Choroid plexus epithelial cell (primary cell): ENCODE data around the gene MYCBPAP.

ENCODE experiments used
- DNase-seq: peaks from one replicate; pipeline ENCODE4 v3.0.0-alpha.2; 2010; ENCODE audit warnings: low read depth
- H3K4me3 ChIP-seq: 2 replicates; pipeline ENCODE4 v1.5.1; 2011; ENCODE audit warnings: low read depth, mild to moderate bottlenecking, control low read depth, low read length, moderate library complexity
- TF ChIP-seq, protein P1 (sequence below): conservative IDR thresholded peaks from 2 replicates; pipeline ENCODE4 v1.5.1; 2011; ENCODE audit warnings: low read depth, mild to moderate bottlenecking, control low read depth, inconsistent platforms, low read length, moderate library complexity

Gene MYCBPAP

DNA sequence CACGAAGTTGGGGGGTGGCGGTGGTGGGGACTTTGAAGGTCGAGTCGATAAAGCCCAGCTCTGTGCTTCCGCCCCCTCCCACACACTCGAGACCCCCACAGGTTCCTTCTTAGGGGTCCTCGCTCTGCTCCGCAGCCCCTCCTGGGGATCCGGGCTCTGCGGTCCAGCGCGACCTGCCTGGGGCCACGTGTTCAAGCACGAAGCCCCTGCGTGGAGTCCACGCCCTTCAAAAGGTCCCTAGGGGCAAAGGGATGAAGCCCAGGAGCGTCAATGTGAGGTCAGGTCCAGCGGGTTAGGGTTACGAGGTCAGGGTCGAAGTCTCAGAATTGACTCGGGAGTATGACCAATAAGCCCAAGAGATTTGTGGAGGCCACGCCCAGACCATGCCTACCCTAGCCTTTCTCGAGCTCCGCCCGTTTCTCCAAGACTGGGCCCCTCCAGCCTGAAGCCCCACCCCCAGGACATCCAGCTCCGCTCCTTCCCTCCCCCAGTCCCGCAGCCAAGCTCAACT is 51.5 kb downstream of the MYCBPAP start:
- DNase-seq: peak; percentile 38
- TF ChIP-seq, protein P1, sequence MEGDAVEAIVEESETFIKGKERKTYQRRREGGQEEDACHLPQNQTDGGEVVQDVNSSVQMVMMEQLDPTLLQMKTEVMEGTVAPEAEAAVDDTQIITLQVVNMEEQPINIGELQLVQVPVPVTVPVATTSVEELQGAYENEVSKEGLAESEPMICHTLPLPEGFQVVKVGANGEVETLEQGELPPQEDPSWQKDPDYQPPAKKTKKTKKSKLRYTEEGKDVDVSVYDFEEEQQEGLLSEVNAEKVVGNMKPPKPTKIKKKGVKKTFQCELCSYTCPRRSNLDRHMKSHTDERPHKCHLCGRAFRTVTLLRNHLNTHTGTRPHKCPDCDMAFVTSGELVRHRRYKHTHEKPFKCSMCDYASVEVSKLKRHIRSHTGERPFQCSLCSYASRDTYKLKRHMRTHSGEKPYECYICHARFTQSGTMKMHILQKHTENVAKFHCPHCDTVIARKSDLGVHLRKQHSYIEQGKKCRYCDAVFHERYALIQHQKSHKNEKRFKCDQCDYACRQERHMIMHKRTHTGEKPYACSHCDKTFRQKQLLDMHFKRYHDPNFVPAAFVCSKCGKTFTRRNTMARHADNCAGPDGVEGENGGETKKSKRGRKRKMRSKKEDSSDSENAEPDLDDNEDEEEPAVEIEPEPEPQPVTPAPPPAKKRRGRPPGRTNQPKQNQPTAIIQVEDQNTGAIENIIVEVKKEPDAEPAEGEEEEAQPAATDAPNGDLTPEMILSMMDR: no peak
- H3K4me3 ChIP-seq: peak overlapping the region; percentile 39

DNA sequence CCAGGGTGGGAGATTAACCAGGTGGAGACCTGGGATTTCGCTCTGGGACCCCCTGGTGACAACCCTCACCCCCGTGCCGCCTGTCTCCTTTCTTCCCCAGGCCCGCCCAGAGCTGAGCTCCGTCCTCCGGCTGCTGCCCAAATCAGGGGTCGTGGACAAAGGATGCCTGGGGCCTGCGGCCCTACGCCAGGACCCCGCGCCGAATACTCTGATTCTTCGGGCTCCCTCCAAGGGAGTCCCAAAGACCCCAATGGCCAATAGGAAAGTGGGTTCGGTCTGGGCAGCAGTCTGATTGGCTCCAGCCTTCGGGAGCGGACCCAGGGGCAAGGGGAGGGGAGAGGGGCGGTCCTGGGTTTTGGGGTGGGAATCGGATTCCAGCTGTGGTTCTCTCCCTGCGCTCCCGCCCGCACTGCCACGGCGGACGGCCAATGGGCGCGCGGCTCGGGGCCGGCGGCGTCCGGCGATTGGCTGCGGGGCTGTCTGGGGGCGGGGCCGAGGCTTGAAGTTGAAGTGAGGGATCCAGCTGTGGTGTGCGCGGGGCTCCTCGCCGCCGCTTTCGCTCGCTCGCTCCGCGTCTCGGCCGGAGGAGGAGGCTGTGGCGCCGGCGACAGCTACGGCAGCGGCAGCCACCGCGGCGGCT is 52.1 kb downstream of the MYCBPAP start, which contains the start of gene CACNA1G:
Gene CACNA1G, plus strand, starts transcription at position 531 of the 640 bp plus-strand sequence. CDS start 745 bp downstream, outside the sequence.
- peak within 1 kb of the TSS; percentile 40 for H3K4me3 ChIP-seq
- DNase-seq: peak; percentile 71
- TF ChIP-seq, protein P1: no peak

DNA sequence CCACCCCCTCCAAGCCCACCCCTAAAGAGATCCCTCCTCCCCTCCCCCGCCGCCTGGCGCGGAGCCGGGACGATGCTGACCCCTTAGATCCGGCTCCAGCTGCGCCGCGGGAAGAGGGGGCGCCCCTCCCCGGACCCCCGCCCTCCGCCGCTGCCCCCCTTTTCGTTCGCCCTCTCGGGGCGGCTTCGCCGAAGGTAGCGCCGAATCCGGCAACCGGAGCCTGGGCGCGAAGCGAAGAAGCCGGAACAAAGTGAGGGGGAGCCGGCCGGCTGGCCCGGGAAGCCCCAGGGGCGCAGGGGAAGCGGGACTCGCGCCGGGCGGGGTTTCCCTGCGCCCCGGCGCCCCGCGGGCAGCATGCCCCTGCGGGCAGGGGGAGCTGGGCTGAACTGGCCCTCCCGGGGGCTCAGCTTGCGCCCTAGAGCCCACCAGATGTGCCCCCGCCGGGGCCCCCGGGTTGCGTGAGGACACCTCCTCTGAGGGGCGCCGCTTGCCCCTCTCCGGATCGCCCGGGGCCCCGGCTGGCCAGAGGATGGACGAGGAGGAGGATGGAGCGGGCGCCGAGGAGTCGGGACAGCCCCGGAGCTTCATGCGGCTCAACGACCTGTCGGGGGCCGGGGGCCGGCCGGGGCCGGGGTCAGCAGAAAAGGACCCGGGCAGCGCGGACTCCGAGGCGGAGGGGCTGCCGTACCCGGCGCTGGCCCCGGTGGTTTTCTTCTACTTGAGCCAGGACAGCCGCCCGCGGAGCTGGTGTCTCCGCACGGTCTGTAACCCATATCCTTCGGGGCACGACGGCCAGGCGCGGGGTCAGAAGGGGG is 52.9 kb downstream of the MYCBPAP start:
- TF ChIP-seq, protein P1: no peak
- peak overlapping the region; percentile 40 for H3K4me3 ChIP-seq
- no peak for DNase-seq

DNA sequence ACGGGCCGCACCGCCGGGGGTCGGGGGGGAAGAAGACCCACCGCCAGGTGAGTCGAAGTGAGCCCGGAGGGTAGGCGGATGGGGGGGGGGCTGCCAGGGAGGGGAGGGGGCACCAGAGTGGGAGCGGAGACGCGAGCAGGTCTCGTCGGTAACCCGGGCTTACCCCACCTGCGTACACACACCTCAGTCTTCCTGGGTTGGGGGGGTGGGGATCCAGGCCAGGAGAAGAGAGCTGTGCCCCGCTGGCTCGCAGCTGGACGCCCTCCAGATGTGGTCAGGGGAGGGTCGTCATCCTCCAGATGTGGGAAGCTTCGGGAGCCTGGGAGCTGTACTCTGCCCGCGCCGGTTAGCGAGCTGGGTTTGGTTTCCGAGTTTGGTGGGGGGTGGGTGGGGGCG is 53.5 kb downstream of the MYCBPAP start:
- no peak for DNase-seq
- TF ChIP-seq, protein P1: no peak
- no peak overlapping the region for H3K4me3 ChIP-seq

DNA sequence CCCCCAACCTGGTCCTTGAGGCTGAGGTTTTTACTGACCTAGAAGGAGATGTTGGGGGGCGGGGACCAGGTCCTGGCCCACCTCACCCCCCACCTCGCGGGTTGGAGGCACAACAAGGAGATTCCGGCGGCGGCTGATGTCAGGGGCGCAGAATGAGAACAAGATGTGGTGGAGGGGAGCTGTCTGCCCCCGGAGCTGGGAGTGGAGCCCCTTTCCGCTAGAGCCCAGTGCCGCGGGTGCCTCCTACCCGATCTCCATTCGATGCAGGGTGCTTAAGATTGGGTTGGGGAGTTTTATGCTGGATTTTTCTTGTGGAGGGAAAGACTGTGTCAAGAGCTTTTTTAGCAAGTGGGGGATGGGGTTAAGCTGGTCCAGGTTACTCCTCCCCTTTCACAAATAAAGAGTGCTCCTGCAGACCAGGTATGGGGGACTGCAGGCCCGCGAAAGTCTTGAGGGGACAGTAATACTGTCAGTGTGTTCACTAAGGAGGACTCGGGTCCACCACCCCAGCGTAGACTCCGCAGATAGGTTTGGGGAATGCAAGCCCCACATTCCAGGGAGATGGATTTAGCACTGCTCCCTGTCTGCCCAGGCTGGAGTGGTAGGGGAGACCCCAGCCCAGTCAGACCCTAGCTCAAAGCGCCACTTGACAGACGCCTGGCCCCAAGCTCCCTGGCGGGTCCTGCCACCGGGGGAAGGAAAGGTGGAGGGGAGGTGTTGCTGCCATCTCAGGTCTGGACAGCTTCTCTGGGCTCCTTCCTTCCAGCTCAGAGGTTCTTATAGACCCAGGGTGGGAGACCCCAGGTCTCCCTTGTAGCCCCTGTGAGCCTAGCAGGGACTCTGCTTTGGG is 54.2 kb downstream of the MYCBPAP start:
- TF ChIP-seq, protein P1: no peak
- DNase-seq: no peak
- H3K4me3 ChIP-seq: no peak overlapping the region

DNA sequence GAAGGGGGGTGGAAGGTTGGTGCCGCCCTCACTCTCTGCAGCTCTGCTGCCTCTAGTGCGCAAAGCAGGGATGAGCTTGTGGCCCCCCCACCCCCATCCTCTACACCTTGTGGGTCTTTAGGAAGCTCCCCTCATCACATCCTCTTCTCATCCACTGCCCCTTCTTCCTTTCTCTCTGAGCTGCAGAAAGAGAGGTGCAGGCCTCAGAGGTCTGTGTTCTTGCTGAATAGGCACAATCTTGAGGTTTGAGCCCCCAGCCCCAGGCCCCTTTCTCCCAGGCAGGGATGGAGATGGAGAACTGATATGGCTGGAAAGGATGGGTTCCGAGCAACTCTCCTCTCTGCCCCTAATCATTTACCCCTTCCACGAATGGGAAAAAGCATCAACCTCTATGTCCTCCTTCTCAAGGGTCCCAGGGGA is 54.9 kb downstream of the MYCBPAP start:
- no peak for DNase-seq
- H3K4me3 ChIP-seq: no peak overlapping the region
- TF ChIP-seq, protein P1: peak; percentile 2
